Subcutaneous abdominal adipose tissue (tissue), 5 donors: ENCODE measurements around the gene THADA.

Experiments used
- H3K27ac ChIP-seq: one replicate; pipeline ENCODE4 v1.7.0; 2013; ENCODE audit warnings: low read depth, mild to moderate bottlenecking, inconsistent platforms, low read length, moderate library complexity
- H3K27me3 ChIP-seq, 5 donors: one replicate each; pipeline ENCODE4 v1.7.0; 2013; ENCODE audit warnings: low read length in 5 of 5, inconsistent platforms in 1 of 5; ENCODE audit not compliant: control insufficient read depth in 5 of 5, insufficient read depth in 4 of 5
- H3K36me3 ChIP-seq, 5 donors: one replicate each; pipeline ENCODE4 v1.7.0; 2013; ENCODE audit warnings: low read length in 5 of 5; ENCODE audit not compliant: control insufficient read depth in 5 of 5, insufficient read depth in 5 of 5
- H3K4me1 ChIP-seq, 5 donors: one replicate each; pipeline ENCODE4 v1.7.0; 2013; ENCODE audit warnings: low read length in 5 of 5, mild to moderate bottlenecking in 3 of 5, moderate library complexity in 1 of 5; ENCODE audit not compliant: control insufficient read depth in 5 of 5, insufficient read depth in 5 of 5
- H3K4me3 ChIP-seq, 5 donors: one replicate each; pipeline ENCODE4 v1.7.0; 2013; ENCODE audit warnings: low read length in 5 of 5, low read depth in 1 of 5
- H3K9ac ChIP-seq, 5 donors: one replicate each; pipeline ENCODE4 v1.7.0; 2013; ENCODE audit warnings: low read length in 5 of 5, mild to moderate bottlenecking in 4 of 5, moderate library complexity in 3 of 5
- H3K9me3 ChIP-seq, 5 donors: one replicate each; pipeline ENCODE4 v1.7.0; 2013; ENCODE audit warnings: low read length in 5 of 5; ENCODE audit not compliant: control insufficient read depth in 5 of 5
- donor health status: healthy.
- donor health status: healthy.
- donor health status: healthy.
- donor health status: healthy.
- donor health status: healthy.

Gene THADA

DNA sequence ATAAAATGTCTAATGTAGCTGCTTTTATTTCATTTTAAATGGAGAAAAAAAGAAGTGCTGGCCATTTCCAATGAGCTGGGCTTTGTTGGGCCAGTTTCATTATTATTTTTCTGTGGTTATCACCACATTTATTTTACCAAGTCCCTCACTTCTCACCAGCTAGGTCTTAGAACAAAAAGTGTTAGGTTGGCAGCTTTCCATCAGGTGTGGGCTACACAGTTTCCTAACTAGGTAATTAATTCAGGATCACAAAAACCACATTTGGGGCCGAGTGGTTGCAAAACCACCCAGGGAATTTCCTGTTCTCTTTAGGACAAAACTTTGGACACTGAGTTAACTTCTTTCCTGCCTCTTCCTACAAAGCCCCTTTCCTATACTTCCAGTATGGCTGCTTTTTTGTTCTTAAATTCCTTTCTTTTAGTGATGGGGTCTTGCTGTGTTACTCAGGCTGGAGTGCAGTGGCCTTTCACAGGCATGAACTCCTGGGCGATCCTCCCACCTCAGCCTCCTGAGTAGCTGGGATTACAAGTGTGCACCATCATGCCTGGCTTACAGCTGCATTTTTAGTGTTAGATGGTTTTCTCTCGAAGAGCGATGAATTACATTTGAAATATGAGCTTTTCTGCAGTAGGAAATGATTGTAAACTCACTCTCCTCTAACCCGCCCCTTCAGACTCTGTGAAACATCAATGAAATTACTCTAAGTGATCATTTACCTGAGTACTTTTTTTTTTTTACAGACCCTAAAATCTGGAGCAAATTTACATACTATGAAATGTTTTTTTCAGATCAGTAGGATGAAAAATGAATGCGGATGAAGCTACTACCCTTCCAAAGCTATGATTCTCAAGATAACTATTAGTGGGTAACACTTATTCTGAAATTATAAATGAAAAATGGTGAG lies 366.8 kb downstream of the THADA start:
- Histone ChIP-seq H3K4me1 (peaks cover 6 to 52% (median 33%) of the 10 kb centered on the region in 5 donors), H3K27ac (peak overlapping the region; percentile 98), H3K9me3 (no peaks in the 10 kb centered on the region), H3K36me3 (peaks cover 0 to 37% (median 16%) of the 10 kb centered on the region in 5 donors), H3K9ac (peak overlapping the region in 2 of 5 donors; percentile 81 to 88), H3K4me3 (no peak overlapping the region), H3K27me3 (no peaks in the 10 kb centered on the region)

DNA sequence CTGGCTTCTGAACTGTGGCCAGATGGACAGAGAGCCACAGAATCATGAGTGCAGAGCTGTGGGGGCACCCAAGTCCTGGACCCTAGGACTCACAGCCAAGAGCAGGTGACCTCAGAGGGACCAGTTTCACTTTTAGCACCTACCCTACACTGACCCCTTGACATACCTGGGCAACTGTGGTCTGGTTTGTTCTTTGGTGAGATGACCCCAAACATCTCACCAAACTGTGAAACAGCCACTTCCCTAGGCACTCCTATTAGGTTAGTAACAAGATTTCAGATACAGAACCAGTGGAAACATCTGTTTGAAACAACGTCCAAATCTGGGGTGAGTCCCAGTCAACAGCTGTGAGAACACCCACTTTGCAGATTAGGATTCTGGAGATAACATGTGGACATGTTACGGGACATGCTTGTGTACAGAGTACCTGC lies 367.5 kb downstream of the THADA start:
- peak overlapping the region; percentile 98 for H3K27ac ChIP-seq
- H3K9me3 ChIP-seq: no peaks in the 10 kb centered on the region
- peak overlapping the region in 2 of 5 donors; percentile 82 to 85 for H3K4me3 ChIP-seq
- peaks cover 5 to 43% (median 17%) of the 10 kb centered on the region in 5 donors for H3K36me3 ChIP-seq
- peak overlapping the region in 4 of 5 donors; percentile 70 to 89 (median 84) for H3K9ac ChIP-seq
- no peaks in the 10 kb centered on the region for H3K27me3 ChIP-seq
- peaks cover 6 to 50% (median 37%) of the 10 kb centered on the region in 5 donors for H3K4me1 ChIP-seq

DNA sequence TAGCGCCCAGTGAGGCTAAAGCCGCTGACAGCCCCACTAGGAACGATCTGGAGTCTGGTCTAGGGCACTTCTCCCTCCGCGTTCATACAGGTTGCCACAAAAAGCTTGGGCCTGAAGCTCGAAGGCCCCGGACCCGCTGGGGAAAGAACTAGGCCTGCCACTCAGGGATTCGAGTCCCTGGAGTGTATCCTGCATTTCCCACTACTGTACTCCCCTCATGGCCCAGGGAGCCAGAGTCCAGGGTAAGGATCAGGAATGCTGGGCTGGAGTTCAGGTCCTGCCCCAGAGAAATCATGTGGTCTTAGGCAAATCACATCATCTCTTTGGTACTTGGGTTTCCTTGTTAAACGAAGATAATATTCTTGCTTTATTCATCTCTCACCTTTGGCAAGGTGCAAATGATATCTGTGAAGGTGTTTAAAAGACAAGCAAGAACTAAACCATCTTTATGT lies 368.0 kb downstream of the THADA start:
- Histone ChIP-seq H3K9me3 (no peaks in the 10 kb centered on the region), H3K4me1 (peaks cover 6 to 50% (median 40%) of the 10 kb centered on the region in 5 donors), H3K9ac (peak overlapping the region; percentile 70 to 89 (median 83)), H3K27me3 (no peaks in the 10 kb centered on the region), H3K27ac (peak overlapping the region; percentile 98), H3K4me3 (peak overlapping the region; percentile 65 to 96 (median 82)), H3K36me3 (peaks cover 9 to 47% (median 19%) of the 10 kb centered on the region in 5 donors)

DNA sequence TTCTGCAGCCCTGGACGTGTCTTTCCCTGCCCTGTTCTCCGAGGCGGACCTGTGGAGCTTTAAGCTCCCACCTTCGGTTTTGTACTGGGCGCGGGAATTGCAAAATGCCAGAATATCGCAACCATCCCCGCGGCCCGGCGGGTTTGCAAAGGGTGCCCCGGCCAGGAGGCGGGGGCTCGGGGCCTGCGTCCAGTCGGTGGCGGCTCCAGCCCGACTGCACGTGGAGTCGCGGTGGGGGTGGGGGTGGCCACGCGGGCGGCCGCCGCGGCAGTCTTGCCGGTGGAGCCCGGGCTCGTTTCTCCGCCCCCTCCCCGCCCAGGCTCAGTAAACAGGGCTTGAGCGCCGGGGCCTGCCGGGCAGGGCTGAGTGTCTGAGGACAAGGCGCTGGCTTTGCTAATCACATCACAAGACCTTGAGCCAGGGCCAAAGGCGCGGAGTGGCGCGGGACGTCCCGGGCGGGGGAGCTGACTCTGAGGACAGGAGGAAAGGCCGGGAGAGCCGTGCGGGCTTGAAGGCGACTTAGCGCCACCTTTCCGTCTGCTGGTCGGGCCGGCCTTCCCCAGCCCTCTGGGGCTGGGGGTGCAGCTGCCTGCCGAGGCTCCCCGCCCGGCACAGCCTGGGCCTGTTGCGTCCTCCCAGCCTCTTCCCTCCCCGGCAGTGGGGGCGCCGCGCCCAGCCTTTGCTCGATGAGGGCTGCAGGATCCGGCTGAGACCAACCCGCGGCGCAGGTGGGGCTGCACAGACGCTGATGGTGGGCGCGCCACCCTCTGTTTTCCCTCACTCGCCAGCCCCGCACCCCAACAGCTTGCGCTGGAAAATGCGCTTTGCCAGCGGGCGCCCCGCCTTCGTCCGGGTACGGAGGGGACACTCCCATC lies 368.6 kb downstream of the THADA start:
- Histone ChIP-seq H3K9me3 (no peaks in the 10 kb centered on the region), H3K9ac (peak overlapping the region; percentile 70 to 89 (median 83)), H3K4me1 (peaks cover 6 to 52% (median 45%) of the 10 kb centered on the region in 5 donors), H3K27me3 (no peaks in the 10 kb centered on the region), H3K4me3 (peak overlapping the region; percentile 65 to 96 (median 82)), H3K27ac (peak overlapping the region; percentile 98), H3K36me3 (peaks cover 16 to 47% (median 20%) of the 10 kb centered on the region in 5 donors)

DNA sequence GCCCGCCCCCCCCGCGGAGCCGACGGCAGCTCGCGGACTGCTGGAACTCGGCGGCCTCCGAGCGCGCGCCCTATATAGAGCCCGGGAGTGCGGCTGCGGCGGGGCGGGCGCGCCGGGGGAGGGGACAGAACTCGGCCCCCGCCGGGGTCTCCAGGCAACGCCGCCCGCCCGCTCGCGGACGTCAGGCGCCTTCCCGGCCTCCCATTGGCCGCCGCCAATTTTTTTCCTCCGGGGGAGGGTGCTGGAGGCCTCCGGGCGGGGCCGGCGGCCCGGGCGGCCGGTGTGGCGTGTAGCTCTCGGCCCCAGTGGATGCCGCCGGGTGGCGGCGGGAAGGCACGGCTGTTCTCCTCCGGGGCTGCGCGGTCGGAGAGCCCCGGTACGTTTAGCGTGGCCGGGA lies 369.3 kb downstream of the THADA start, which contains the start of gene ZFP36L2:
TSS of gene ZFP36L2 (minus strand) at position 49 of the 397 bp plus-strand sequence. CDS start 291 bp downstream, outside the sequence.
- Histone ChIP-seq H3K4me1 (peaks cover 6 to 58% (median 52%) of the 10 kb centered on the region in 5 donors), H3K9ac (peak within 1 kb of the TSS; percentile 63 to 93 (median 91)), H3K36me3 (peaks cover 16 to 44% (median 24%) of the 10 kb centered on the region in 5 donors)

DNA sequence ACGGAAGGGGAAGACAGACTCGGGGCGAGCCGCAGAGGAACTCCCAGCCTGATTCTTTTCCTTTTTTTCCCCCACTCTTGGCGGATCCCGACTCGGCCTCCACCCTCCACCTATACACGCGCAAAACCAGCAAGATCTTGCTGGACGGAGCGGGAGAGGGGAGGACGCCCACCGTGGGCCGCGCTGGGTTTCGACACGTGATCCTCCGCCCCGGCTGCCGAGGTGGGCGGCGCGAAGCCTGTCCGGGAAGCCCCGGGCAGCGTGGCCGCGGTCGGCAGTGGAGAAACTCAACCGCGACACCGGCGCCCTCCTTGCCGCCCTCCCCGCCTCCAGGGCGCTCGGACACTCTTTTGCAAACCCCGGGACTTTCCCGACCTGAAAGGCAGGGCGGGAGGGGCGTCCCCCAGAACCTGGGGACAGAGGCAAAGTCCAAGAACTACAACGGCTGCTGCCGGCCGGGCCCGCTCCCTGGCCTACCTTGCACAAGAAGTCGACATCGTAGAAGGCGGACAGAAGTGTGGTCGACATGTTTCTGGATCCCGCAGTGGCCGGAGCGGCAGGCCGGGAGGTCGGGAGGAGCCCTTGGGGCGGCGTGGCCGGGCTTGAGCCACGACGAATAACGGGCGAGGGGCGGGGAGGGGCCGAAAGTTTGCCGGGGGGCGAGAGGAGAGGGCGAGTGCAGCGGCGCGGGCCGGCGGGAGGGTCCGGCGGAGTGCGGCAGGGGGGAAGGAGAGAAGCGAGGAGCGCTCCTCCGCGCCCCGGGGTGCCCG lies 369.9 kb downstream of the THADA start:
- no peaks in the 10 kb centered on the region for H3K9me3 ChIP-seq
- H3K4me3 ChIP-seq: peak overlapping the region; percentile 86 to 96 (median 95)
- H3K9ac ChIP-seq: peak overlapping the region; percentile 63 to 93 (median 91)
- no peaks in the 10 kb centered on the region for H3K27me3 ChIP-seq
- peak overlapping the region; percentile 98 for H3K27ac ChIP-seq
- peaks cover 16 to 43% (median 24%) of the 10 kb centered on the region in 5 donors for H3K36me3 ChIP-seq
- peaks cover 9 to 64% (median 57%) of the 10 kb centered on the region in 5 donors for H3K4me1 ChIP-seq

More for the DNA sequence above, 369.3 kb downstream of the THADA start, which contains the start of gene ZFP36L2:
- Histone ChIP-seq H3K4me3 (peak within 1 kb of the TSS; percentile 86 to 96 (median 95)), H3K9me3 (no peaks in the 10 kb centered on the region), H3K27ac (peak within 1 kb of the TSS; percentile 98), H3K27me3 (no peaks in the 10 kb centered on the region)

DNA sequence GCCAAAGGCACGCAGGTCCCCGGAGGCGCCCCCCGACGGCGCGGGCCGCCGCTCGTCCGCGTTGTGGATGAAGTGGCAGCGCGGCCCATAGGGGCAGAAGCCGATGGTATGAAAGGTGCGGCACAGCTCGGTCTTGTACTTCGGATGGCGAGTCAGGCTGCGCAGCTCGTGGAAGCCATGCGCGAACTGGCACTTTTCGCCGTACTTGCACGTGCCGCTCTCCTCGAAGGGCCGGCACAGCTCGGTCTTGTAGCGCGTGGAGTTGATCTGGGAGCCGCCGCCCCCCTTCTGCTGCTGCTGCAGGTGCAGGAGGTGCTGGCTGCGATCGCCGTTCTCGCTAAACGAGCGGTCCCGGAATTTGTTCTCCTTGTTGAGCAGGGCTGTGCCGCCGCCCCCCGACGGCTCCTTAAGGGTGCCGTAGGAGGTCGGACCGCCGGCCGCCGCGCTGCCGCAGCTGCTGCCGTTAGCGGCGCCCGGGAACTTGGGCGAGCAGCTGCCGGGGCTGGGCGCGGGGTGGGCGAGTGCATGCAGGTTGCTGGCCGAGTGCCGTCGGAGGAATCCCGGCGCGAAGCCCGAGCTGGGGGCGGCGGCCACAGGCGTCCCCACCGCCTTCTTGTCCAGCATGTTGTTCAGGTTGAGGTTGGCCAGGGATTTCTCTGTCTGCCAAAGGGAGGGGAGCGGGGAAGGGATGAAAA lies 370.6 kb downstream of the THADA start:
- peak overlapping the region; percentile 63 to 93 (median 91) for H3K9ac ChIP-seq
- H3K27me3 ChIP-seq: no peaks in the 10 kb centered on the region
- no peaks in the 10 kb centered on the region for H3K9me3 ChIP-seq
- H3K4me1 ChIP-seq: peaks cover 9 to 69% (median 60%) of the 10 kb centered on the region in 5 donors
- H3K4me3 ChIP-seq: peak overlapping the region; percentile 86 to 96 (median 95)
- peaks cover 13 to 36% (median 24%) of the 10 kb centered on the region in 5 donors for H3K36me3 ChIP-seq
- H3K27ac ChIP-seq: peak overlapping the region; percentile 98

DNA sequence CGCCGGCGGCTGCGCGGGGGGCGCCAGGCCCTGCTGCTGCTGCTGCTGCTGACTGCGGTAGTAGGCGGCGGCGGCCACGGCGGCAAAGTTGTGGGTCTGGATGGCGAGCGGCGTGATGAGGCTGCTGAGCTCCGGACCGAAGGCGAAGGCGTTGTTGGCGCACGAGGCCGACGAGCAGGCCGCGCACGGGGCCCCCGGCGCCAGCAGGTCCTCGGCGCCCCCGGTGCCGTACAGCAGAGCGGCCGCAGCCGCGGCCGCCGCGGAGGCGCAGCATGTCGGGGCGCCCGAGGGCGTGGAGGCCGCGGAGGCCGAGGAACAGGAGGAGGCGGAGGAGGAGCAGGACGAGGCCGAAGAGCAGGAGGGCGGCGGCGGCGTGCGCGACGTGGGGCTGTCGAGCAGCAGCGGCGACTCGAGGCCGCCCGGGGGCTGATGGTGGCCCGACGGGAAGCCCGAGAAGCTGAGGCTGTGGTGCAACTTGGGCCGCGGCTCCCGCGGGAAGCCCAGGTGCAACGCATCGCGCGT lies 371.2 kb downstream of the THADA start:
- Histone ChIP-seq H3K4me1 (peaks cover 9 to 71% (median 66%) of the 10 kb centered on the region in 5 donors), H3K9ac (peak overlapping the region in 4 of 5 donors; percentile 82 to 93 (median 92)), H3K9me3 (no peaks in the 10 kb centered on the region), H3K27ac (peak overlapping the region; percentile 98), H3K27me3 (no peaks in the 10 kb centered on the region), H3K4me3 (peak overlapping the region in 4 of 5 donors; percentile 86 to 96 (median 95)), H3K36me3 (peaks cover 13 to 36% (median 24%) of the 10 kb centered on the region in 5 donors)
